HL-60 (cell line): ENCODE measurements around the gene MYCBP.
"Not testable (repeated sequence)": the region's sequence is repeated elsewhere in the genome, so short reads cannot be mapped to it uniquely, and the experiment has no call there.

ENCODE experiments used
- GABPA ChIP-seq: IDR thresholded peaks from 2 replicates; pipeline ENCODE4 v1.6.1; 2012; ENCODE audit warnings: low read depth
- POLR2AphosphoS5 ChIP-seq: IDR thresholded peaks from 2 replicates; pipeline ENCODE4 v1.6.1; 2012; ENCODE audit warnings: low read depth
- REST ChIP-seq: IDR thresholded peaks from 2 replicates; pipeline ENCODE4 v1.6.1; 2012; ENCODE audit warnings: low read depth; ENCODE audit not compliant: insufficient replicate concordance
- TF ChIP-seq, protein P1 (sequence below): IDR thresholded peaks from one replicate; pipeline ENCODE4 v1.5.1; 2011; ENCODE audit warnings: low read length, control low read depth, inconsistent platforms; ENCODE audit not compliant: insufficient read depth

- TF ChIP-seq REST, POLR2AphosphoS5, GABPA: not testable (repeated sequence)
- TF ChIP-seq, protein P1, sequence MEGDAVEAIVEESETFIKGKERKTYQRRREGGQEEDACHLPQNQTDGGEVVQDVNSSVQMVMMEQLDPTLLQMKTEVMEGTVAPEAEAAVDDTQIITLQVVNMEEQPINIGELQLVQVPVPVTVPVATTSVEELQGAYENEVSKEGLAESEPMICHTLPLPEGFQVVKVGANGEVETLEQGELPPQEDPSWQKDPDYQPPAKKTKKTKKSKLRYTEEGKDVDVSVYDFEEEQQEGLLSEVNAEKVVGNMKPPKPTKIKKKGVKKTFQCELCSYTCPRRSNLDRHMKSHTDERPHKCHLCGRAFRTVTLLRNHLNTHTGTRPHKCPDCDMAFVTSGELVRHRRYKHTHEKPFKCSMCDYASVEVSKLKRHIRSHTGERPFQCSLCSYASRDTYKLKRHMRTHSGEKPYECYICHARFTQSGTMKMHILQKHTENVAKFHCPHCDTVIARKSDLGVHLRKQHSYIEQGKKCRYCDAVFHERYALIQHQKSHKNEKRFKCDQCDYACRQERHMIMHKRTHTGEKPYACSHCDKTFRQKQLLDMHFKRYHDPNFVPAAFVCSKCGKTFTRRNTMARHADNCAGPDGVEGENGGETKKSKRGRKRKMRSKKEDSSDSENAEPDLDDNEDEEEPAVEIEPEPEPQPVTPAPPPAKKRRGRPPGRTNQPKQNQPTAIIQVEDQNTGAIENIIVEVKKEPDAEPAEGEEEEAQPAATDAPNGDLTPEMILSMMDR: not testable (repeated sequence)
Observed at GRCh38 chr1:38914908-38915307, 41.8 kb upstream of the MYCBP start.
